Mucosa of descending colon (tissue), 3 donors: ENCODE results near the gene GPR101. TPM values are rescaled to one million over a fixed set of nuclear protein-coding genes. Genes with fewer than 3 reads are reported as not detected.

Experiments
- ATAC-seq: fragments of 200-7000 bp; cut with Tn5 transposase; one replicate; pipeline ENCODE4 v1.9.1; 2020; ENCODE audit warnings: mild to moderate bottlenecking, moderate library complexity
- DNase-seq, 3 donors: peaks; one replicate each; pipeline ENCODE4 v3.0.0-alpha.2; 2020
- H3K36me3 ChIP-seq: fragments of 200-600 bp; one replicate; pipeline ENCODE4 v1.8.0; 2021; ENCODE audit warnings: low read depth, mild to moderate bottlenecking
- H3K4me1 ChIP-seq: fragments of 200-600 bp; one replicate; pipeline ENCODE4 v1.8.0; 2021; ENCODE audit warnings: low read depth, mild to moderate bottlenecking
- H3K4me3 ChIP-seq: fragments of 200-600 bp; one replicate; pipeline ENCODE4 v1.8.0; 2021; ENCODE audit warnings: mild to moderate bottlenecking
- H3K9me3 ChIP-seq: fragments of 200-600 bp; one replicate; pipeline ENCODE4 v1.8.0; 2021; ENCODE audit warnings: mild to moderate bottlenecking
- CTCF ChIP-seq: fragments of 200-600 bp; IDR thresholded peaks from one replicate; pipeline ENCODE4 v1.8.0; 2022; ENCODE audit warnings: antibody characterized with exemption, mild to moderate bottlenecking
- intact Hi-C, 2 donors: fragments of 100-400 bp; cut with DNase I in 1 of 2; cut with micrococcal nuclease in 1 of 2; formaldehyde crosslinking; loops; one replicate each; pipeline versions ENCODE4 v1.11.0 to v1.11.1; 2022; cut with DNase I, micrococcal nuclease
- long read RNA-seq, 2 donors: library from polyadenylated mRNA; unstranded; transcript quantifications; one replicate each; pipeline ENCODE4 v2.0.0, GENCODE V29; 2019 to 2021
- total RNA-seq, 3 donors: library from RNA; stranded (reverse); fragmentation: NEBNext Ultra II Directional in 2 of 3; extraction: Animal tissue kit (Norgen Biotek cat#: 25700) in 2 of 3; gene quantifications; one replicate each; pipeline versions ENCODE4 v1.2.1 to v1.2.4, GENCODE V29; 2021 to 2023
- donor health status: DM: no; HTN: no; CAD: no; lungs with moderate emphysema.
- donor health status: DM: no; HTN: no; CAD: no.
- donor health status: DM: no; HTN: yes; CAD: no.

Gene GPR101
- not detected for total RNA-seq
- long read RNA-seq, donor 1: 0 reads
- long read RNA-seq, donor 2: 0 reads

- no peak for TF ChIP-seq CTCF
- ATAC-seq: no peak
- H3K4me3 ChIP-seq: no peak within 1 kb of the TSS
- DNase-seq: no peak
- H3K9me3 ChIP-seq: no peaks in the 10 kb centered on the region
- H3K36me3 ChIP-seq: no peaks in the 10 kb centered on the region
- peaks cover 2% of the 10 kb centered on the region for H3K4me1 ChIP-seq
- intact Hi-C loops: no loop called here
Measured at GRCh38 chrX:137033774-137034507, at the start of gene GPR101. TSS of gene GPR101 (minus strand) at chrX:137033995. CDS start at chrX:137031674, 2,321 bp downstream.

GRCh38 chrX:137081239-137081638, 47.4 kb upstream of the GPR101 start:
- intact Hi-C loops: no loop called here
- Histone ChIP-seq H3K4me3 (no peak overlapping the region), H3K4me1 (no peaks in the 10 kb centered on the region), H3K36me3 (no peaks in the 10 kb centered on the region), H3K9me3 (no peaks in the 10 kb centered on the region)
- no peak for TF ChIP-seq CTCF
- ATAC-seq (no peak), DNase-seq (no peak)

- Histone ChIP-seq H3K4me1 (no peaks in the 10 kb centered on the region), H3K4me3 (no peak overlapping the region), H3K36me3 (no peaks in the 10 kb centered on the region), H3K9me3 (no peaks in the 10 kb centered on the region)
- DNase-seq (no peak), ATAC-seq (no peak)
- intact Hi-C loops: no loop called here
- no peak for TF ChIP-seq CTCF
Measured at GRCh38 chrX:137072396-137072795, 38.6 kb upstream of the GPR101 start.

- DNase-seq (no peak), ATAC-seq (no peak)
- no peaks in the 10 kb centered on the region for H3K36me3 ChIP-seq
- H3K4me3 ChIP-seq: no peak overlapping the region
- H3K9me3 ChIP-seq: no peaks in the 10 kb centered on the region
- intact Hi-C loops: no loop called here
- H3K4me1 ChIP-seq: no peaks in the 10 kb centered on the region
- no peak for TF ChIP-seq CTCF
Measured at GRCh38 chrX:137071596-137071995, 37.8 kb upstream of the GPR101 start.

GRCh38 chrX:137067147-137067546, 33.4 kb upstream of the GPR101 start:
- Histone ChIP-seq H3K9me3 (no peaks in the 10 kb centered on the region), H3K4me3 (no peak overlapping the region), H3K4me1 (no peaks in the 10 kb centered on the region), H3K36me3 (no peaks in the 10 kb centered on the region)
- TF ChIP-seq CTCF: no peak
- ATAC-seq: no peak
- intact Hi-C loops: no loop called here
- DNase-seq: no peak
